ENCODE results near the gene ZDHHC19. TPM values are rescaled to one million over a fixed set of nuclear protein-coding genes. Genes with fewer than 3 reads are reported as not detected.
"Not testable (repeated sequence)": the region's sequence is repeated elsewhere in the genome, so short reads cannot be mapped to it uniquely, and the experiment has no call there.

Gene ZDHHC19
- total and polyA plus RNA-seq, 2 donors (not counting 1 experiment from before 2014, with no cell fraction given) = not detected

- Histone ChIP-seq H3K27ac (ENCODE audit: insufficient read depth, low read length) (no peak overlapping the region), H3K27me3 (ENCODE audit: control insufficient read depth, insufficient read depth, low read length) (no peaks in the 10 kb centered on the region), H2AFZ (ENCODE audit: low read length) (no peak overlapping the region), H3K4me1 (ENCODE audit: control insufficient read depth, extremely low read depth, insufficient read depth, low read length) (no peaks in the 10 kb centered on the region), H4K20me1 (ENCODE audit: control insufficient read depth, extremely low read depth, insufficient read depth, low read length) (no peaks in the 10 kb centered on the region), H3K4me2 (ENCODE audit: extremely low read depth, insufficient read depth, low read length) (no peak overlapping the region), H3K9me3 (ENCODE audit: control insufficient read depth, insufficient read depth, low read depth, low read length) (no peaks in the 10 kb centered on the region), H3K79me2 (ENCODE audit: control insufficient read depth, insufficient read depth, low read length) (no peaks in the 10 kb centered on the region), H3K36me3 (ENCODE audit: control insufficient read depth, insufficient read depth, low read length) (no peaks in the 10 kb centered on the region), H3K4me3 (replicated peaks in 1 of 4; ENCODE audit: control extremely low read depth in 1 of 4, insufficient read depth in 1 of 4, low read depth in 3 of 4, low read length in 4 of 4) (no peak overlapping the region), H3K9ac (ENCODE audit: insufficient read depth, low read length) (no peak overlapping the region)
- TF ChIP-seq EZH2 (IDR thresholded peaks at IDR 0.05; ENCODE audit: low read length, missing control alignments) = no peak
- no peak for DNase-seq (ENCODE audit: low read depth in 2 of 2)
These were observed 45.4 kb downstream of the ZDHHC19 start for GRCh38 chr3:196165850-196166249.

- H3K4me2 ChIP-seq (ENCODE audit: extremely low read depth, insufficient read depth, low read length); H3K9ac ChIP-seq (ENCODE audit: insufficient read depth, low read length); H3K79me2 ChIP-seq (ENCODE audit: control insufficient read depth, insufficient read depth, low read length); H3K9me3 ChIP-seq (ENCODE audit: control insufficient read depth, insufficient read depth, low read depth, low read length); H3K4me1 ChIP-seq (ENCODE audit: control insufficient read depth, extremely low read depth, insufficient read depth, low read length); H3K36me3 ChIP-seq (ENCODE audit: control insufficient read depth, insufficient read depth, low read length); H3K27ac ChIP-seq (ENCODE audit: insufficient read depth, low read length); DNase-seq (ENCODE audit: low read depth in 2 of 2); H3K4me3 ChIP-seq (replicated peaks in 1 of 4; ENCODE audit: control extremely low read depth in 1 of 4, insufficient read depth in 1 of 4, low read depth in 3 of 4, low read length in 4 of 4); H2AFZ ChIP-seq (ENCODE audit: low read length); H3K27me3 ChIP-seq (ENCODE audit: control insufficient read depth, insufficient read depth, low read length); H4K20me1 ChIP-seq (ENCODE audit: control insufficient read depth, extremely low read depth, insufficient read depth, low read length): not testable (repeated sequence)
These were observed 46.1 kb downstream of the ZDHHC19 start for GRCh38 chr3:196165006-196165575.

- Histone ChIP-seq H2AFZ (ENCODE audit: low read length) (no peak overlapping the region), H3K27ac (ENCODE audit: insufficient read depth, low read length) (no peak overlapping the region), H3K27me3 (ENCODE audit: control insufficient read depth, insufficient read depth, low read length) (no peaks in the 10 kb centered on the region), H3K4me2 (ENCODE audit: extremely low read depth, insufficient read depth, low read length) (no peak overlapping the region), H3K4me3 (replicated peaks in 1 of 4; ENCODE audit: control extremely low read depth in 1 of 4, insufficient read depth in 1 of 4, low read depth in 3 of 4, low read length in 4 of 4) (no peak overlapping the region), H4K20me1 (ENCODE audit: control insufficient read depth, extremely low read depth, insufficient read depth, low read length) (no peaks in the 10 kb centered on the region), H3K36me3 (ENCODE audit: control insufficient read depth, insufficient read depth, low read length) (no peaks in the 10 kb centered on the region), H3K4me1 (ENCODE audit: control insufficient read depth, extremely low read depth, insufficient read depth, low read length) (no peaks in the 10 kb centered on the region), H3K9me3 (ENCODE audit: control insufficient read depth, insufficient read depth, low read depth, low read length) (no peaks in the 10 kb centered on the region), H3K79me2 (ENCODE audit: control insufficient read depth, insufficient read depth, low read length) (no peaks in the 10 kb centered on the region), H3K9ac (ENCODE audit: insufficient read depth, low read length) (no peak overlapping the region)
- TF ChIP-seq CTCF (conservative IDR thresholded peaks at IDR 0.05 in 1 of 2, IDR thresholded peaks at IDR 0.05 in 1 of 2; ENCODE audit: low read depth in 1 of 2, low read length in 2 of 2) = no peak
- no peak for TF ChIP-seq EZH2 (IDR thresholded peaks at IDR 0.05; ENCODE audit: low read length, missing control alignments)
- no peak for DNase-seq (ENCODE audit: low read depth in 2 of 2)
These were observed 46.6 kb downstream of the ZDHHC19 start for GRCh38 chr3:196164576-196164975.

- H3K4me3 ChIP-seq (replicated peaks in 1 of 4; ENCODE audit: control extremely low read depth in 1 of 4, insufficient read depth in 1 of 4, low read depth in 3 of 4, low read length in 4 of 4) = no peak overlapping the region
These were observed 47.3 kb downstream of the ZDHHC19 start for GRCh38 chr3:196163666-196164493.

More at GRCh38 chr3:196163666-196164493, 47.3 kb downstream of the ZDHHC19 start:
- TF ChIP-seq CTCF (conservative IDR thresholded peaks at IDR 0.05 in 1 of 2, IDR thresholded peaks at IDR 0.05 in 1 of 2; ENCODE audit: low read depth in 1 of 2, low read length in 2 of 2) = no peak
- no peak for TF ChIP-seq EZH2 (IDR thresholded peaks at IDR 0.05; ENCODE audit: low read length, missing control alignments)
- H3K4me2 ChIP-seq (ENCODE audit: extremely low read depth, insufficient read depth, low read length) = no peak overlapping the region
- H2AFZ ChIP-seq (ENCODE audit: low read length) = no peak overlapping the region
- H3K27ac ChIP-seq (ENCODE audit: insufficient read depth, low read length) = no peak overlapping the region
- no peaks in the 10 kb centered on the region for H3K36me3 ChIP-seq (ENCODE audit: control insufficient read depth, insufficient read depth, low read length)
- DNase-seq (ENCODE audit: low read depth in 2 of 2) = no peak
- no peak overlapping the region for H3K9ac ChIP-seq (ENCODE audit: insufficient read depth, low read length)
- no peaks in the 10 kb centered on the region for H3K4me1 ChIP-seq (ENCODE audit: control insufficient read depth, extremely low read depth, insufficient read depth, low read length)
- H4K20me1 ChIP-seq (ENCODE audit: control insufficient read depth, extremely low read depth, insufficient read depth, low read length) = no peaks in the 10 kb centered on the region
- H3K79me2 ChIP-seq (ENCODE audit: control insufficient read depth, insufficient read depth, low read length) = no peaks in the 10 kb centered on the region
- H3K27me3 ChIP-seq (ENCODE audit: control insufficient read depth, insufficient read depth, low read length) = no peaks in the 10 kb centered on the region
- H3K9me3 ChIP-seq (ENCODE audit: control insufficient read depth, insufficient read depth, low read depth, low read length) = no peaks in the 10 kb centered on the region
